Activated effector memory CD4-positive, alpha-beta T cell treated with anti-CD3 and anti-CD28 coated beads, Interleukin-2, amount 50 U/mL, for 16 hours (primary cell): ENCODE measurements around the gene LRRC71.
"Not testable (repeated sequence)": the region's sequence is repeated elsewhere in the genome, so short reads cannot be mapped to it uniquely, and the experiment has no call there.

Source experiments
- DNase-seq: peaks from one replicate; pipeline ENCODE4 v3.0.0-alpha.2; 2020

Gene LRRC71

DNA sequence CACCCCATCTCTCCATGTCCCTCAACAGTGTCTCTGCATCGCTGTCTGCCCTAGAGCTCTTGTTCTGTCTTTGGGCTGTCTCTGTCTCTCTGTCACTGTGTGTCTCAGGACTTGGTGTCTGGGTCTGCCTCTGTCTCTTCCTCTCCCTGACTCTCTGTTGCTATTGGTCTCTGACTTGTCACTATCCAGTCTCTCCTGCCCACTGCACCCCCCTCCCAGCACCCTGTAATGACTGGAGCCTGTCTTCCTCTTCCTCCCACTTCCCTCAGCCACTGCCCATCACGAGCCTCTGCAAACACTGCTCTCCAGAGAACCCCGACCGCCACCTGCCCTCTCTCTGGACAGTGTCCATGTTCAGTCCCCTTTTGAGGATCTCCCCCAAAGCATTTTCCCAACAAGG, 14.8 kb upstream of the LRRC71 start:
- DNase-seq = no peak

DNA sequence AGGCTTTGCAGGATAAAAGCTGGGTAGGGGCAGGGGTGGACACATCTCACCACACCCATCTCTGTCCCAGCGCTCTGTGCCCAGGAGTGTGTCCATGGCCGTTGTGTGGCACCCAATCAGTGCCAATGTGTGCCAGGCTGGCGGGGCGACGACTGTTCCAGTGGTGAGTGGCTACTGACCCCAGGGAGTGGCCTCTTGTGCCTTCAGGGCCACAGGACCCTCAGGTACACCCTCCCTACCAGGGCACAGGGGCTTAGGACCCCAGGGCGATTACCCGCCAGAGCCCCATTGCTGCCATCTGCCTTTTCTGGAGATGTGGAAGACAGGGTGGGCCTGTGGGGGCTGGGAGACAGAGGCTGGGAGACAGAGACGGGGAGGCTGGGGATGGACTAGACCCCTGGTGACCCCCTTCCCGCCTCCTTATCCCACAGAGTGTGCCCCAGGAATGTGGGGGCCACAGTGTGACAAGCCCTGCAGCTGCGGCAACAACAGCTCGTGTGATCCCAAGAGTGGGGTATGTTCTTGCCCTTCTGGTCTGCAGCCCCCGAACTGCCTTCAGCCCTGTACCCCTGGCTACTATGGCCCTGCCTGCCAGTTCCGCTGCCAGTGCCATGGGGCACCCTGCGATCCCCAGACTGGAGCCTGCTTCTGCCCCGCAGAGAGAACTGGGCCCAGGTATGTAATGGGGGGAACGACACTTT, 14.1 kb upstream of the LRRC71 start:
- no peak for DNase-seq

DNA sequence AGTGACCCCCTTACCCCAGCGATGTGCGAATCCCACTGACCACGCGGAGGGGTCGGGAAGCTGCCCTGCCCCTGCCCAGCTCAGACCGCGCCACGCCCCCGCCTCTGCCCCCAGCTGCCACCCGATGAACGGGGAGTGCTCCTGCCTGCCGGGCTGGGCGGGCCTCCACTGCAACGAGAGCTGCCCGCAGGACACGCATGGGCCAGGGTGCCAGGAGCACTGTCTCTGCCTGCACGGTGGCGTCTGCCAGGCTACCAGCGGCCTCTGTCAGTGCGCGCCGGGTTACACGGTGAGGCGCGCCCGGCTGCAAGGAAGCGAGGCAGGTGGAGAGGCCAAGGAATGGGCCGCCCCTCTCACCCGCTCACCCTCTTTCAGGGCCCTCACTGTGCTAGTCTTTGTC, 11.9 kb upstream of the LRRC71 start:
- no peak for DNase-seq

DNA sequence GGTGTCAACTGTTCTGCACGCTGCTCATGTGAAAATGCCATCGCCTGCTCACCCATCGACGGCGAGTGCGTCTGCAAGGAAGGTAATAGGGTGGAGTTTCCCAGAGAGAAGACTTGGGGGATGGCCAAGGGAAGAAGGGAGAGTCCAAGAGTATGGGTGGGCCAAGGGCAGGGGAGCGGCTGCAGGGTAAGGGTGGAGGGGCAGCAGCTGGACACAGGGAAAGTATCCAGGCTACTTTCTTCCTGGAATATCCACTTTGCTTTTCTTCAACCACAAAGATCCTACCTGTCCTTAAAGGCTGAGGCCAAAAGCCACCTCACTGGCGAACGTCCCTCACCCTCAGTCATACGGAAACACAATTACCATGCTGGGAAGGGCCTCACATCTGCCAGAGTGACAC, 11.5 kb upstream of the LRRC71 start:
- DNase-seq = no peak

DNA sequence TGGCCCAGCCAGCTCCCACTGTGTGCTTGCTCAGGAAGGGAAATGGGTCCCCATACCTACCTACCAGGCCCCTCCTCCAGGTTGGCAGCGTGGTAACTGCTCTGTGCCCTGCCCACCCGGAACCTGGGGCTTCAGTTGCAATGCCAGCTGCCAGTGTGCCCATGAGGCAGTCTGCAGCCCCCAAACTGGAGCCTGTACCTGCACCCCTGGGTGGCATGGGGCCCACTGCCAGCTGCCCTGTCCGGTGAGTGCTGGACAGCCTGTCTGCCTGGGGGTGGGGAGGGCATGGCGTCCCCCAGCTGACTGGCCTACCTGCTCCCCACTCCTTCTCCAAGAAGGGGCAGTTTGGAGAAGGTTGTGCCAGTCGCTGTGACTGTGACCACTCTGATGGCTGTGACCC, 10.8 kb upstream of the LRRC71 start:
- DNase-seq = no peak

DNA sequence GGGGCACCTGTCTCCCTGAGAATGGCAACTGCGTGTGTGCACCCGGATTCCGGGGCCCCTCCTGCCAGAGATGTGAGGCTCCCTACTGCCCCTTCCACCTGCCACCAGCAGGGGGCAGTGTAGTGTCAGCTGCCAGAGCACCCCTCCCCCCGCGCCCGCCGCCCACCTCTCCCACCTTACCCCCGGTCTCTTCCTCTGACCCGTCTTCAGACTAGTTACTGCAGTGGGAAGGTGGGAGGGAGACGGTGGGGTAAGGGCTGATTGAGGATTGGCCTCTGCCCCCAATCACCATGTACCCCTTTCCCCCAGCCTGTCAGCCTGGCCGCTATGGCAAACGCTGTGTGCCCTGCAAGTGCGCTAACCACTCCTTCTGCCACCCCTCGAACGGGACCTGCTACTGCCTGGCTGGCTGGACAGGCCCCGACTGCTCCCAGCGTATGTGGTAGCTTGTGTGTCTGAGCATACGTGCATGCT, 10.1 kb upstream of the LRRC71 start:
- DNase-seq = peak; percentile 87

DNA sequence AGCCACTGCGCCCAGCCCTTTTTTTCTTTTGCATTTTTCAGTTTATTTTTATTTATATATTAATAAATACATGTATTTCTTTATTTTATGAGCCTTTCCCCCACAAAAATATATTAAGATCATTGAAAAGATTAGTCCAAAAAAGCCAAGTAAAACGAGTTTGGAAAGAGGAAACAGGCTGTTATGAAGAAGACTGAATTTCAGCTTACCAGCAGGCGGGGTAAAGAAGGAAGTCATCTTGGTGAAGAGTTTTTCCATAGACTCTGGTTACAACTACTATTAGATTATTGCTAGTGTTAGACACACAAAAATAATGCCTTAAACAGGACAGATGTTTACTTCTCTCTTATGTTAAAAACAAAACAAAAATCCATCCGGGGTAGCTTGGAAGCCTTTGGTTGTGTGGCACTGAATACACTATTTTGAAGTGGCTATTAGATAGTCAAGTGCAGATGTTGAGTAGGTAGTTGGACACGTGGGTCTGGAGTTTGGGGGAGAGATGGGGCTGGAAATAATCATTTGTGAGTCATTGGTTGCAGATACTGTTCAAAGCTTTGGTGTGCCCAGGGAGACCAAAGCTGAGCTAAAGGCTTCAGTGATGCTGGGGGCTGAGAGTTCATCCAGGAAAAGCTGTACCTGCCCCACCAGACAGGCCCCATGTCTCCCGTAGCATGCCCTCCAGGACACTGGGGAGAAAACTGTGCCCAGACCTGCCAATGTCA, 8.7 kb upstream of the LRRC71 start:
- DNase-seq = no peak

DNA sequence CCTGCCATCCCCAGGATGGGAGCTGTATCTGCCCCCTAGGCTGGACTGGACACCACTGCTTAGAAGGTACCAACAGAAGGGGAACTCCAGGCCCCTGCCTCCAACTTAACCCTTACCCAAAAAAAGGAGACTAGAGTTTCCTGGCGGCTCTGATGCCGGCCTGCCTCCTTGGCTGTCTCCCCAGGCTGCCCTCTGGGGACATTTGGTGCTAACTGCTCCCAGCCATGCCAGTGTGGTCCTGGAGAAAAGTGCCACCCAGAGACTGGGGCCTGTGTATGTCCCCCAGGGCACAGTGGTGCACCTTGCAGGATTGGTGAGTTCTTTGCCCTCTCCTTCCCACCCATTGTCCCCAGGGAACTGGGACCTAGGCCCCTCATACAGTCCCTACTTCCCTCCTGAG, 8.1 kb upstream of the LRRC71 start:
- no peak for DNase-seq

DNA sequence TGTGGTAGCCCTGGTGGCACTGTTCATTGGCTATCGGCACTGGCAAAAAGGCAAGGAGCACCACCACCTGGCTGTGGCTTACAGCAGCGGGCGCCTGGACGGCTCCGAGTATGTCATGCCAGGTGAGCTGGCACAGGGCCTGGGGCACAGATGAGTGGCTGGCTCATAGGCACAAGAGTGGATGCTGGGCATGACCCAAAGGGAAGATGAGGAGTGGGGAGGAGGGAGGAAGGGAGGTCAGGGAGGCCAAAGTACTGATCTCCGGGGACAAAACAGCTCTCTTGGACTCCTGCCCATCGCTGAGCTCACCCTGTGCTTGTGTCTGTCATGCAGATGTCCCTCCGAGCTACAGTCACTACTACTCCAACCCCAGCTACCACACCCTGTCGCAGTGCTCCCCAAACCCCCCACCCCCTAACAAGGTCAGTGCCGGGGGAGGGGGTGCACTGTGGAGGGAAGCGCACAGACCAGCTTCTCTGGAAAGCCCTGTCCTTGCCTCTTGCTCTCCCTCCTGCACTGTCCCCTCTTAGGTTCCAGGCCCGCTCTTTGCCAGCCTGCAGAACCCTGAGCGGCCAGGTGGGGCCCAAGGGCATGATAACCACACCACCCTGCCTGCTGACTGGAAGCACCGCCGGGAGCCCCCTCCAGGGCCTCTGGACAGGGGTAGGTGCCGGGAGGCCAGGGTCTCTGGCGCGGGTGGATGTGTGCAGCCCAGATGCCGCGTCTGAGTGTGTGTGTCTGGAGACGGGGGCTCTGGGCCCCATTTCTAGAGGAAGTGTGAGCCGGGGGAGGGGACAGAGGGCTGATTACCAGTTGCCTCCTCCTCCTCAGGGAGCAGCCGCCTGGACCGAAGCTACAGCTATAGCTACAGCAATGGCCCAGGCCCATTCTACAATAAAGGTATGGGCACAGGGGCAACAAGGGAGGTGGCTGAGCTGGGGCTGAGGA, 7.3 kb upstream of the LRRC71 start:
- no peak for DNase-seq

DNA sequence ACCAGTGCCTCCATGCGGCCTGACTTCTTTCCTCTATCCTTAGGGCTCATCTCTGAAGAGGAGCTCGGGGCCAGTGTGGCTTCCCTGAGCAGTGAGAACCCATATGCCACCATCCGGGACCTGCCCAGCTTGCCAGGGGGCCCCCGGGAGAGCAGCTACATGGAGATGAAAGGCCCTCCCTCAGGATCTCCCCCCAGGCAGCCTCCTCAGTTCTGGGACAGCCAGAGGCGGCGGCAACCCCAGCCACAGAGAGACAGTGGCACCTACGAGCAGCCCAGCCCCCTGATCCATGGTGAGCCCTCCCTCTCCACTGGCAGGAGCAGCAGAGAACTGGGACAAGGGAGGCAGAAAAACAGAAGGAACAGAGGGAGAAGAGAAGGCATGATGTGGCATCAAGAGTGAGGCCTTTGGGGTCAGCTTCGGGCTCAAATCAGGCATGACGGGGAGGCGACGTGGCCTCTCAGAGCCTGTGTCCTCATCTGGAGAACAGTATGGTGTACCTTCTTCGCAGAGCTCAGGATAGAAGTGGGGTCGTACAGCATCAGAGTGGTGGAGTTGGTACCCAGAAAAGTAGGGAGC, 6.5 kb upstream of the LRRC71 start:
- DNase-seq = no peak

DNA sequence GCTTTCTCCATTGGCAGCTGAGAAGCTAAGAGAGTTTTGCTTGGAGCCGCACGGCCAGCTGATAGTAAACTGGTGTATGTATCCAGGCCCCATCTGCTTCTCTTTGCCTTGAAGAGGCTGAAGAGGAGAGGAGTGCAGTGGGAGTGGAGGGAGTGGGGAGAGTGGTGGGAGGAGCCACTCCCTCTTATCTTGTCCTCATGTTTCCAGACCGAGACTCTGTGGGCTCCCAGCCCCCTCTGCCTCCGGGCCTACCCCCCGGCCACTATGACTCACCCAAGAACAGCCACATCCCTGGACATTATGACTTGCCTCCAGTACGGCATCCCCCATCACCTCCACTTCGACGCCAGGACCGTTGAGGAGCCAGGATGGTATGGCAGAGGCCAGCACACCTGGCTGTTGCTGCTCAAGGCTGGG, 6.0 kb upstream of the LRRC71 start:
- no peak for DNase-seq

DNA sequence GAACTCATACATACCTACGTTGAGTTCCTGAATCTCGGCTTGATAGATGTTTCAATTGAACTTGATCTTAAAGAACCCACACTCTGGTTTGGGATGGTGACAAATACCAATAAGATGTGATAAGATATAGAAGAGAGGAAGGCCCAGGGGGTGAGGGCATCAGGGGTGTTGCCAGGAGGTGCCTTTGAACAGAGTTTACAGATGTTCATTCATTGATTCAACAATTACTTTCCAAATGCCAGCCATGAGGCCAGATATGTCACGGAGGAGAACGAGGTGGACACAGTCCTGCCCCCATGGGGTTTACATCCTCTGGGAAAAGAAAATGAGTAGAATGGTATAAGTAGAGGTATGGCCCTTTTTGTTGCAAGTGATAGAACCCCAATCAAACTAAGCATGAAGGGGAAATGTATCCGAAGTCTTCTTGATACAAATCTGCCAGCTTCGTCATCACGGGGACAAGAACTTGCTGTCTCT, 659 bp downstream of the LRRC71 start:
- DNase-seq = no peak

DNA sequence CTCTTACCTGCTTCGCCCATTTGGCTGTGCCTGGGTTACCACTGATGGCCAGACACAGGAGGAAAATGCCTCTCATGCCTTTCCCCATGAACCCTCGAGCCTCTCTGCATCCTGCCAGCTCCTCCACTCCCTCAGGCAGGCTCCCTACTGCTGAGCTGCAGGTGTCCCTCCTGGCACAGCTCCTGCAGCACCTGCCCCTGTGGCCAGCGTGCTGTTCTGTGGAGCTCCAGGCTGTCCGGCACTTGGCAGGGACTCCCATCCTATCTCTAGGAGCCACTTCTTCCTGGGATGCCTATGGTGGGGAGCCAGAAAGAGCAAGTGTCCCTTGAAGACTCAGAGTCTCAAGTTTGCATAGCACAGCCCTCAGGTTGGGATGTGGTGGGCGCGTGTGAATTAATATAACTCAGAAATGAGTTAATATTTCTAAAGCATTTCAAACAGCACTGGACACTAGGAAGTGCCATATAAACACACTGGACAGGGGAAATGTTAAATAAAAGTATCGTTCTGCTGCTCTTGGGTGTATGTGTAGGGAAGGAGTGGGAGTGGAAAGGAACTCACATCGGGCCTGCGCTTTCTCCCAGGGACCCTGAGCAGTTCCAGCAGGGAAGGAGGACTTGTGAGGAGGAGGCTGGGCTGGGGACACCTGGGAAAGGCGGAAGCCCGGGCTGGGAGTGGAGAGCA, 2.7 kb downstream of the LRRC71 start:
- DNase-seq = no peak

DNA sequence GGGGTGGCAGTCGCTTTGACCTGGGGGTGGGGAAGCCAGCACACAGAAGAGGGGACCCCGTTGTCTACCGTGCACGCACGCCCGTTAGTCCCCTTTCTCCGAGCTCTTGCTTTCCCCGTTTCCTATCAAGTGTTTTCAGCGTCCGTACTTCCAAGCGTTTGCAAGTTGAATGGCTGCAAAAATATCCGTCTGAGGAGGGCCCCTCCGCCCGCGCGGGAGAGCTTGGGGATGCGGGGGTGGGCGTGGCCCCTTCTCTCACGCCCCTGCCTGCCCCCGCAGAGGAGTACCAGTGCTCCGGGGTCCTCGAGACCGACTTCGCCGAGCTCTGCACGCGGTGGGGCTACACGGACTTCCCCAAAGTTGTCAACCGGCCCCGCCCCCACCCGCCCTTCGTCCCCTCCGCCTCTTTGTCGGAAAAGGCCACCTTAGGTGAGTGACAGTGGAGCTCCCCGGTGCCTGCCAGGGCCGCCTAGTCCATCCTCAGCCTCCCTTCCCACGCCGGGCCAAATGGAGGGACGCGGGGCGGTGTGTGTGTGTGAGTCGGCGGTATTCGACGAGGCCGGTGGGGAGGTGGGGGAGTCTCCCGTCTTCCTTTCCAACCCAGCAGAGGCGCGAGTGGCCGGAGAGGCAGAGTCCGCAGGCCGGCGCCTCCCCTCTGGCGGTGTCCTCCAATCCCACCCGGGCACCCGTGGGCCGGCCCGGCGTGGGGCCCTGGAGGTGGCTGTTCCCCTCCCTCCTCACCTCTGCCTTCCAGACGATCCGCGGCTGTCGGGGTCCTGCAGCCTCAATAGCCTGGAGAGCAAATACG, 3.4 kb downstream of the LRRC71 start:
- no peak for DNase-seq

DNA sequence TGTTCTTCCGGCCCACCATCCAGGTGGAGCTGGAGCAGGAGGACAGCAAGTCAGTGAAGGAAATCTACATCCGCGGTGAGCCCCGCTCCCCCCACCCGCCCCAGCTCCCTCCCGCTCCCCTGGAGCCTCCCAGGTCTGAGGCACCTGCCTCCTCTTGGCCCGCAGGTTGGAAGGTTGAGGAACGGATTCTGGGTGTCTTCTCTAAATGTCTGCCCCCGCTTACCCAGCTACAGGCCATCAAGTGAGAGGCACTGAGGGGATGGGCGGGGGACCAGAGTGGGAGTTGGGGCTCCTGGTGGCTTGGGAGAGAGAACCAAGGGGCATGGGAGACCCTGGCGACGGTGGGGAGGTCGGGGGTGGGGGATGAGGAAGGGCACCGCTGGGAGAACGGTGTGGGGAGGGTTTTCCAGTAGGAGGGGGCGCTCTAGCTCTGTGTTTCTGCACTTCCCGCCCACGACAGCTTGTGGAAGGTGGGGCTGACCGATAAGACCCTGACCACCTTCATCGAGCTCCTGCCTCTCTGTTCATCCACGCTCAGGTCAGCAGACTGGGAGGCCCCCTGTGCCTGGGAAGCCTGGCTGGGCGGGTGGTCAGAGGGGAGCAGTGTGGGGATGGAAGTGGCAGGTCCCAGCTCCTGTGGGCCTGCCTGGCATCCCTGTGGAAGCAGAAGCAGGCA, 4.2 kb downstream of the LRRC71 start:
- no peak for DNase-seq

DNA sequence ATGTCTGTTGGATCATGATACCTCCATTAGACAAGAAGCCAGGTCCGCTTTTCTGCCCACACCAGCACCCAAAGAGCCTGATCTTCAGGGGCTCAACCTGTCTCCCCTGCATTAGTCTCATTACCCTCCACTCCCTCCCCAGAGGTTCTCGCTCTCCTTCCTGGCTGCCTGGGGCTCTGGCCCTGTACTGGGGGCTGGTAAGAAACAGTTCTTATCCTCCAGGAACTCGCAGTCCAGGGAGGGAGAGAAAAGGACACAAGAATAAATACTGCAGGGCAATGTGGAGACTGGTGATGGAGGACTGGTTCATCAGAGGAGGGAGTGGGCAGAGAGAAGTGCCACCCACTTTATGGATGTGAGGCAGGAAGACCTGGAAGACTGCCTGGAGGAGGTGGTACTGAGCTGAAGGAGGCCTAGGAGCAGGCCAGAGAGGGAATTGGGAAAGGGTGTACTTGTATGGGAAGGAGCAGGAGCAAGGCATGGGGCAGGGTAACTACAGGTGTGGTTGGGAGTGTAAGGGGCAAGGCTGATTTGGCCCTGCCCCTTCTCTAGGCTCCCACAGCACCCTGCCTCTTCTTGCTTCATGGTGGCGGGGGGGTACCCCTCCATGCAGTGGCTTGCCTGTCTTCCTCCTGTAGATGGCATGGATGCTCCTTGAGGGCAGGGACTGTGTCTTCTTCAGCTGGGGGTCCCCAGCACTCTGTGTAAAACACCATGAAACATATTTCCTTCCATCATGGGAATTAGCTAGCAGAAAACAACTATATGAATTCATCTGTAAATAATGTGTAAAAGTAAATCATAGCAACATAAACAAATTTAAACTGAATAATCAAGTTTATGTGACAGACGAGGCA, 5.0 kb downstream of the LRRC71 start:
- no peak for DNase-seq

DNA sequence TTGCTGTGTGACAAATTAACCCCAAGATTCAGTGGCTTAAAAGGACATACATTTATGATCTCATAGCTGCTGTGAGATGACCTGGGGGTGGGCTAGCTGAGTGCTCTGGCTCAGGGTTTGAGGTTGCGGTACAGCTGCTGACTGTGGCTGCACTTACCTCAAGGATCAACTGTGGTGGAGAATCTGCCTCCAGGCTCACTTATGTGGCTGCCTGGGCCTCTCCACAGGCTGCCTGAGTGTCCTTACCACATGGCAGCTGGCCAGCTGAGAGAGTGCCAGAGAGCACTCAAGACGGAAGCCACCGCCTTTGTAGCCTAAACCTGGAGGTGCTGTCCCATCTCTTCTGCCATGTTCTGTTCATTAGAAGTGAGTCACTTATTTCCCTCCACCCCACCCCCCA, 5.7 kb downstream of the LRRC71 start:
- DNase-seq = peak; percentile 68

DNA sequence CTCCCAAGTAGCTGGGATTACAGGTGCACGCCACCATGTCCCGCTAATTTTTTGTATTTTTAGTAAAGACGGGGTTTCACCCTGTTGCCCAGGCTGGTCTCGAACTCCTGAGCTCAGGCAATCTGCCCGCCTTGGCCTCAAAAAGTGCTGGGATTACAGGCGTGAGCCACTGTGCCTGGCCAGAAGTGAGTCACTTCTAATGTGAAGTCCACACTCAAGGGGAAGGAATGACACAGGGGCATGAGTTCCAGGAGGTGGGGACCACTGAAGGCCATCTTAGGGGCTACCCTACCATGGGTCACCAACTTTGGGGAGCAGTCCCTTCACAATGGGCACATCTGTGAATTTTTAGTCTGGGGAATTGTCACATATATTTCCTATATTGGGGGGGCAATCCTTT, 6.3 kb downstream of the LRRC71 start:
- DNase-seq = not testable (repeated sequence)

DNA sequence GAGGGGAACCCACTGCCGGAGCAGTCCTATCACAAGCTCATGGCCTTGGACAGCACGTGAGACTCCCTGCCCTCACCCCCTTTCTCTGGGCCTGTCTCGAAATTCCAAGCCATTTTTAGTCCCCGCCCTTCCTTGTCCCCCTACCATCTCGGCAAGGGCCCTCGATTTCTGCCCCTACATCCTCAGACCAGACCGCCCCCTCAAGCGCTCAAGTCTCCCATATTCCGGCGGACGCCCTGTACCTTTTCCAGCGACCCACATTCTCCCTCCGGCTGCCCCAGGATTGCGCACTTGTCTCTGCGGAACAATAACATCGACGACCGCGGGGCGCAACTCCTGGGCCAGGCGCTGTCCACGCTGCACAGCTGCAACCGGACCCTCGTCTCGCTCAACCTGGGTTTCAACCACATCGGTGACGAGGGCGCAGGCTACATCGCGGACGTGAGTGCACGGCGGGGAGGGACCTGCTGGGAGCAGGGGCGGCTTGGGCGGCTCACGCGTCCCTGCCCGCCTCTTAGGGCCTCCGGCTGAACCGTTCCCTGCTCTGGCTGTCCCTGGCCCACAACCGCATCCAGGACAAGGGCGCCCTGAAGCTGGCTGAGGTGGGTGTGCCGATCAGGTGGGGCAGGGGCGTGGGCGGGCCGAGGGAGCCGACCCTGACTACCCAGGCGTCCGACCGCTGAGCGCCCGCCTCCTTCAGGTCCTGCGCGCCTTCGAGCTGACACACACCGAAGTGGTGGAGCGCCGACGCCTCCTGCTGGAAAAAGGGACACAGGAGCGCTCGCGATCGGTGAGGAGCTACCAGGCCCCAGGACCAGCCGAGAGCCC, 7.0 kb downstream of the LRRC71 start:
- DNase-seq = peak; percentile 85
